GM19035 (cell line): ENCODE measurements around the gene FAM120AOS.

Experiments used
- ATAC-seq: cut with Tn5 transposase; IDR thresholded peaks from one replicate; pipeline ENCODE4 v1.9.1; 2021; ENCODE audit not compliant: unreplicated experiment

FAM120AOS gene

GRCh38 chr9:93467462-93467861 lies 14.1 kb upstream of the FAM120AOS start:
- no peak for ATAC-seq

DNA sequence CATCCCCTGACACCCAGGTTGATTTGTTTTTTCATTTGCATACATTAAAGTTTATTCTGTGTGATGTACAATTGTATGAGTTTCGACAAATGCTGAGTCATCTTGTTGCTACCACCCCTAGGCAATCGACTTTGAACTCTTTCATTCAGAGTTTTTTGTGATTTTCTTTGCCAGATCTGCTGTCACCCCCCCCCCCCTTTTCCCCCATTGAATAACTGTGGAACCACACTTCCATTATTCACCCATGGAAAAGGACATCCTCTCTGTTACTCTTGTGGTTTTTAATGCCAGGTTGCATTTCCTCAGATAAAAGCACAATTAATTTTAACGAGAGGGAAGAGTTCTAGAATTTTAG lies 13.7 kb upstream of the FAM120AOS start:
- no peak for ATAC-seq

- no peak for ATAC-seq
Observed at GRCh38 chr9:93466416-93467061, 13.2 kb upstream of the FAM120AOS start.

DNA sequence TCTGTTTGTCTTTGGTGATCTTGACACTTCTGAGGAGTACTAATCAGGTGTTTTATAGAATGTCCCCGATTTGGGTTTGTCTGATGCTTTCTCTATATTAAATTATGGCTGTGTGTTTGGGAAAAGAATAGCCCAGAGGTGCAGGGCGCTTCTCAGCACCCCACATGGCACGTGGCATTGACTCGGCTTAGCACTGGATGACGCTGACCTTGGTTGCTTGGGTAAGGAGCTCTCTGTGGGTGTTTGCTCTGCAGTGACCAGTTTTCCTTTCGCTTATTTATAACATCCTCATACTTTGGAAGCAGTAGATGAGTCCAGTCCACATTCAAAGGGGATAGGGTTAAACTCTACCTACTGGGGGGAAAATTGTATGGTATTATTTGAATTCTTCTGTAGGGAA lies 12.5 kb upstream of the FAM120AOS start:
- ATAC-seq: no peak

- ATAC-seq: no peak
Observed at GRCh38 chr9:93464876-93465275, 11.5 kb upstream of the FAM120AOS start.

DNA sequence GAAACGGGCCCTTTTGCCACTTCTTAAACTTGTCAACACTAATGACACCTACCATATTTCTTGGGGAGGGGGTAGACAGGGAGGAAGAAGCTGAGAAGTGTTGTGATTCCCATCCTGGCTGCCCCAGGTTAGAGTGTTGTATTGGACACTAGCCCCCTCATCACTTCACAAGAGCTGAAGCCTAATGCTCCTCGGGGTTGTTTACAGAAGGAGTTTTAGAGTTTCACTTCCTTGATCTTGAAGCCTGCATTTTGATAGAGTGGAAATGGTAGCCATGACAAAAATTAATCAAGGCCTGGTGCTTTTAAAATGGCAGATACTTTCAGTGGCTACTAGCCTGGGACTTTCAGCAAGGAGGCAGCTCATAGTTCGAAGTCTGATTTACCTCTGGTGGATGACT lies 11.0 kb upstream of the FAM120AOS start:
- ATAC-seq: no peak

GRCh38 chr9:93463638-93464248 lies 10.4 kb upstream of the FAM120AOS start:
- no peak for ATAC-seq

DNA sequence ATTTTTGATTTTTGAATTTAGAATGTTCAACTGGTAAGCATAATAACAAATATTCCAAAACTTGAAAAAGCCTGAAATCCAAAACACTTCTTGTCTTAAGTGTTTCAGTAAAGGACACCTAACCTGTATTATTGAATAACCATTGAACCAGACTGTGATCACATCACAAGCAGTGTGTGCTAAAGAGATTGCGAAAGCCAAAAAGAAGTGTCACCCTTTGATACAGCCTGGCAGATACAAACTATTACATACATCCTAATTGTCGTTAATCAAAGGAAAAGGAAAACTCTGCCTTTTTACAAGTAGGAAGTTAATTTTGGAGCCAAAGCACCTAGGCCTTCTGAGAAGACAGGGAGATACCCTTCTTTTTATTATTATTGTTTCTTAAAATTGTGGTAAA lies 8.4 kb upstream of the FAM120AOS start:
- no peak for ATAC-seq

- no peak for ATAC-seq
Observed at GRCh38 chr9:93461414-93461743, 8.0 kb upstream of the FAM120AOS start.

DNA sequence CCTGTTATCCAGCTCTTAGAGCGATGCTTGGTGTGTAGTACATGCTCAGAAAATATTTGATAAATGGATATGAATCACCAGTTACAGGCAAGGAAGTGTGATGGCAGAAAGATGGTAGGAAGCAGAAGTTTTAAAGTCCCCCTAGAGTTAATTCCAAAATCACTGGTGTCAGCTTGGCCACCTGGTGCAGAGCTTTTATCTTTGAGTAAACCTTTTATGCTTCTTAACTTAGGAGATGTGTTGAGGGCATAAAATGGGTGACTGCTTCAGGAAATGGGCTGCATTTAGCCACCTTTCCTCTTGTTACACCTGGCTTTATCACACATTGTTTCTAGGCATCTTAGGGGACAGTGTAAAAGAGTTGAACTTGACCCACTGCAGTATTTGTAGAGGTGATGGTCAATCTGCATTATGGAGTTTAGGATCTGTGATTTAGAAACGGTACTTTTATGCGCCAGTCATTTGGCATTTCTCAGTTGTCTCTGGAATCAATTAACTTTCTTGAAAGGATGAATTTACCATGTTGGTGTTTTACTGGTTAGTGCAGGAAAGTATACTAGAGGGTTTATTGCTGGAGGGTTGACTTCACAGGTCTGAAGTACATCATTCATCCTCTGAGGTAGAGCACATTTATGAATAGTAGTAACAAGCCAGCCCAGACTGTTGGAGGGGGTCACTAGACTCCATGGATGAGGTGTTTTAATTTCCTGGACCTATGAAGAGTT lies 7.5 kb upstream of the FAM120AOS start:
- no peak for ATAC-seq

DNA sequence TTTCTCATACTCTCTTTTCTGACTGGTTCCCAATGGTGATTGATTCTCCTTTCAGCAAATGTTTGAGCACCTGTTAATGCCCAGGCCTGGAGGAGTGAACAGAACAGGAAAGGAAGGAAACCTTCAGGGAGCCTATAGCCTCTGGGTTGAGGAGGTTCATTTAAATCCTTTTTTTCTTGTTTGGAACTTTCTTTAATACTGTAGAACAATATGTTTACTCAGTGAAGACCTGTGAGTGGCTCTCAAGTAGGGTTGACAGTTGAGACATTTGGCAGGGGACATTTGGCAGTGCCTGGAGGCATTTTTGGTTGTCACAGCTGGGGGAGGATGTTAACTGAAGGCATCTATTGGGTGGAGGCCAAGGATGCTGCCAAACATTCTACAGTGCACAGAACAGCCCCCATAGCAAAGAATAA lies 6.1 kb upstream of the FAM120AOS start:
- ATAC-seq: no peak

GRCh38 chr9:93458712-93459111 lies 5.3 kb upstream of the FAM120AOS start:
- ATAC-seq: no peak

DNA sequence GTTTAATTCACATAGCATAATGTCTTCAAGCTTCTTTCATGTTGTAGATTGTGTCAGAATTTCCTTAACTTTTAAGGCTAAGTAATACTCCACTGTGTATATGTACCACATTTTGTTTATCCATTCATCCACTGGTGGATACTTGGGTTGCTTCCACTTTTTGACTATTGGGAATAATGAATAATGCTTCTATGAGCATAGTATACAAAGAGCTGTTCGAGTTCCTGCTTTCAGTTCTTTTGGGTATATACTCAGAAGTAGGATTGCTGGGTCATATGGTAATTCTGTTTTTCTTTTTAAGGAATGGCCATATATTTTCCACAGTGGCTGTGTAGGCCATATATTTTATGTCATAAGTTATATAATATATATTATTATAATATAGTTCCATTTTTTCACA lies 3.6 kb upstream of the FAM120AOS start:
- ATAC-seq: no peak

DNA sequence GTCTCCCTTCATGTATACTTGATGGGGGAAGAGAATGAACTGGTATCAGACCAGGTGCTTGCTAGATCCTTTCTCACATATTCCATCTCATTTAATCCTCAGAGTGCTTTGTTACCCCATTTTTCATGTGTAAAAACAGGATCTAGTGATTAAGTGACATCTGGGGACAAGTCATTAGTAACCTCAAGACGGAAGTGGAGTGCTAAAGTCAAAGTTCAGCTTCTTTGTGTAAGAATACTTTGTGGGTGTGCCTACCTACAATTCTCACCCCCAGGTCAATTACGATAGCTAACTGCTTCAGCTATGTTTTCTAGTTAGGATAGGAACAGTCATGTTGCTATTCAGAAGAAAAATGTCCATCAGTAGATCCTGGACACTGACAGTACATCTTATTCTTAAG lies 3.1 kb upstream of the FAM120AOS start:
- ATAC-seq: no peak

DNA sequence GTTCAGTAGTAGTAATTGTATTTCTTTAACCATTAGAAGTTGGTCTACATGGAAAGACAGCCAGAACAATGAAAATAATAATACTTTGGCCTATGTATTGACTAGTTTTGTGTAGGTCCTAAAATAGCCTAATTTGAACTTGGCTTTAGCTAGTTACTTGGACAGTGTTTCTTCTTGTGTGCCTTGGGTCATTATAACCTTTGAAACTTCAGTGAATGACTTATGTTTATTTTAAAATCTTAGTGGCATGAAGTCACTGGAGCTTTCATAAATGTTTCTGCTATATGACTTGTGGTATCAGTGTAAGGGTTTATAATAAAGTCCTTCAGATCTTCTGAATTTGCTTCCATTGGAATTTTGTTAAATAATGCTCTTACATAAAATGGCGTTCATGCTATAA lies 2.6 kb upstream of the FAM120AOS start:
- no peak for ATAC-seq

DNA sequence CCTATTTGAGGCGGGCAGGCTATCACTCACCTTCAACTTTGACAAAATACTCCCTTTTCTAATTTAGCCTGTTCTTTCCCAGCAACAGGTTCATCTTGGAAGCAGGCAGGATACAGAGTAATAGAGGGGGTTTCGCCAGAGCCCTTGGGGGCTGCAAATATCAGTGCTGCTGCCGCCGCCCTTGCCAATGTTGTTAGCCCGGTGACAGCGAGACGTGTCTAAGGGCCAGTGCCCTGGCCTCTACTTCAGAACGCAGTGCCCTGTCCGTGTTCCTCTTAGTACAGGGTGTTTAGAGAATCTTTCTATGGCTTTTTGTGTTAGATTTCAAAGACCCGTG lies 703 bp downstream of the FAM120AOS start:
- ATAC-seq: no peak

- peak; percentile 15 for ATAC-seq
Observed at GRCh38 chr9:93451849-93452709, 1.3 kb downstream of the FAM120AOS start.

GRCh38 chr9:93450945-93451815 lies 2.2 kb downstream of the FAM120AOS start, which contains the start of gene FAM120A:
TSS of gene FAM120A (plus strand) at chr9:93451685. CDS start at chr9:93451916, 231 bp downstream.
- ATAC-seq: peak; percentile 53

DNA sequence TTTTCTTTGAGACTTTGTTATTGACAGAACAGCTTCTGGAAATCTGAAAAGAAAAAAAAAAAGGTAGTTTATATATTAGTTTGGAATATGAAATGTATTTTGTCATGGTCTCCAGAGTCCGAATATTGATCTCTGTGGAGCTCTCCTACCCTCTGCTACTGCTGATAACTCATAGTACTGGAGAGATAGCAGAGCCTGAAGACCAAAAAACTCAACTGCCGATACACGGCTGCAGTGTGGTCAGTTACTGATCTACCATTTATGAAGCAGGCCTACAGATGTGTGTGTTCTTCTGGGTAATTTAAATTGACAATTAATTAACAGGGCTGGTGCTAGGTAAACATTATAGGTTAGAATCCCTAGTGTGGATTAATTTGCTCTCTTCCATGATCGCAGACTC lies 5.7 kb downstream of the FAM120AOS start:
- no peak for ATAC-seq

- ATAC-seq: no peak
Observed at GRCh38 chr9:93446073-93446472, 7.3 kb downstream of the FAM120AOS start.
